Measurements from ENCODE around the gene GABPB1. TPM values are rescaled to one million over a fixed set of nuclear protein-coding genes. Genes with fewer than 3 reads are reported as not detected.
A peak's percentile ranks its signal among the peaks of the same experiment; 100 is the strongest.

The GABPB1 gene
- total and polyA plus RNA-seq, 2 of the 13 experiments (the other 11 are each of a cell fraction or from before 2014, with no cell fraction given), result 17.5 to 39.5 TPM

DNA sequence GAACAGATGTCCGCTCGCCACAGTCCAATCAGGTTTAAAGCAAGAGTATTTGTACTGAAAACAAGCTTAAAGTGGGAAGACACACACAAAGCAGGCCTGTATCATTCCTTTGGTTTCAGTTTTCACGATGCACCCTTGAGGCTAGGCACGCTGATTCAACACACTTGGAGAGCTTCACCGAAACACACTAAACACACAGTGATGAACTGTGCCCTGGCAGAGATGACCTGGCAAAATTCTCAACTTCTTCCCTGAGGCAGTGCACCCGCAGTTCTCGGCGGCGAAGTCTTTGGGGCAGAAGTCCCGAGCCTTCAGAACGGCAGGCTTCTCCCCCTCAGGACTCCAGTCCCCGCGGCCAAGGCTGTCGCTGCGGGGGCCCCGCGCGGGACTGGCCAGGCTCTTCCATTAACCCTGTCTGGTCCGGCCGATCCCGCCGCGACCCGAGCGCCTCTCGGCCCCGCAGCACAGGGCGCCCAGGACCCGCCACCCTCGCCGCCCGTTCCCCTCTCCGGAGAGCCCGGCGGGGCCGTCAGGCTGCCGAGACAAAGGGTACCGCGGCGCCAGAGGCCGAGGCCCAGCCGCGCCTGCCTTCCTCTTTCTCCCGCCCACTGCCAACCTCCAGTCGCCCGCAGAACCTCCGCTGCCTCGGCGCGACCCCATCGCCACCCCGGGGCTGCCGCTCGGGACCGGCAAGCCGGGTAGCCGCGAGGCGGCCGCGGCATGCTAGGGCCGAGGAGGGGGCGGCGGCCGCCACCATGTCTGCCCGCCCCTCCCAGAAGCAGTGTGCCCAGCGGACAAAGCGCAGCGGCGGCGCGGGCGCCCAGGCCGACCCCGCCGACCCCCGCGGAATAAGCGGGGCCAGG, 792 bp downstream of the GABPB1 start (continued):
- TF ChIP-seq FOXP1 (IDR thresholded peaks at IDR 0.05) (no peak), FOXP1 (CRISPR knock-in tag; IDR thresholded peaks at IDR 0.05) (no peak), ZNF839 (CRISPR knock-in tag; IDR thresholded peaks at IDR 0.05; ENCODE audit: borderline replicate concordance) (no peak), ZSCAN12 (CRISPR knock-in tag; IDR thresholded peaks at IDR 0.05) (0 out of 2 replicates have a peak, but pooled peaks have one; percentile 21), ZNF879 (CRISPR knock-in tag; IDR thresholded peaks at IDR 0.05) (no peak), RBM39 (IDR thresholded peaks at IDR 0.05; ENCODE audit: low read depth, low read length, poor library complexity, severe bottlenecking) (no peak), TOPORS (CRISPR knock-in tag; IDR thresholded peaks at IDR 0.05) (no peak), ARNT2 (CRISPR knock-in tag; IDR thresholded peaks at IDR 0.05; ENCODE audit: low read depth) (no peak; the same call in 1 of the 2 replicates), ZNF546 (CRISPR knock-in tag; conservative IDR thresholded peaks at IDR 0.05) (no peak), ZC3H4 (CRISPR knock-in tag; IDR thresholded peaks at IDR 0.05; ENCODE audit: borderline replicate concordance) (no peak; the same call in 1 of the 2 replicates), ZMYM2 (CRISPR knock-in tag; IDR thresholded peaks at IDR 0.05) (no peak), MTA1 (CRISPR knock-in tag; IDR thresholded peaks at IDR 0.05; ENCODE audit: borderline replicate concordance) (no peak; the same call in 1 of the 2 replicates), ZNF780A (CRISPR knock-in tag; IDR thresholded peaks at IDR 0.05) (0 out of 2 replicates have a peak, but pooled peaks have one; percentile 67), MED1 (CRISPR knock-in tag; IDR thresholded peaks at IDR 0.05) (no peak), ZNF460 (CRISPR knock-in tag; IDR thresholded peaks at IDR 0.05; ENCODE audit: borderline replicate concordance) (no peak), MXD4 (CRISPR knock-in tag; IDR thresholded peaks at IDR 0.05) (no peak), MEIS2 (CRISPR knock-in tag; IDR thresholded peaks at IDR 0.05) (no peak; the same call in 1 of the 2 replicates), KDM4B (CRISPR knock-in tag; IDR thresholded peaks at IDR 0.05) (peak; percentile 33; the same call in 1 of the 2 replicates), ZNF44 (CRISPR knock-in tag; IDR thresholded peaks at IDR 0.05) (no peak), JDP2 (CRISPR knock-in tag; IDR thresholded peaks at IDR 0.05; ENCODE audit: borderline replicate concordance) (no peak)
- TF ChIP-seq, protein P1, sequence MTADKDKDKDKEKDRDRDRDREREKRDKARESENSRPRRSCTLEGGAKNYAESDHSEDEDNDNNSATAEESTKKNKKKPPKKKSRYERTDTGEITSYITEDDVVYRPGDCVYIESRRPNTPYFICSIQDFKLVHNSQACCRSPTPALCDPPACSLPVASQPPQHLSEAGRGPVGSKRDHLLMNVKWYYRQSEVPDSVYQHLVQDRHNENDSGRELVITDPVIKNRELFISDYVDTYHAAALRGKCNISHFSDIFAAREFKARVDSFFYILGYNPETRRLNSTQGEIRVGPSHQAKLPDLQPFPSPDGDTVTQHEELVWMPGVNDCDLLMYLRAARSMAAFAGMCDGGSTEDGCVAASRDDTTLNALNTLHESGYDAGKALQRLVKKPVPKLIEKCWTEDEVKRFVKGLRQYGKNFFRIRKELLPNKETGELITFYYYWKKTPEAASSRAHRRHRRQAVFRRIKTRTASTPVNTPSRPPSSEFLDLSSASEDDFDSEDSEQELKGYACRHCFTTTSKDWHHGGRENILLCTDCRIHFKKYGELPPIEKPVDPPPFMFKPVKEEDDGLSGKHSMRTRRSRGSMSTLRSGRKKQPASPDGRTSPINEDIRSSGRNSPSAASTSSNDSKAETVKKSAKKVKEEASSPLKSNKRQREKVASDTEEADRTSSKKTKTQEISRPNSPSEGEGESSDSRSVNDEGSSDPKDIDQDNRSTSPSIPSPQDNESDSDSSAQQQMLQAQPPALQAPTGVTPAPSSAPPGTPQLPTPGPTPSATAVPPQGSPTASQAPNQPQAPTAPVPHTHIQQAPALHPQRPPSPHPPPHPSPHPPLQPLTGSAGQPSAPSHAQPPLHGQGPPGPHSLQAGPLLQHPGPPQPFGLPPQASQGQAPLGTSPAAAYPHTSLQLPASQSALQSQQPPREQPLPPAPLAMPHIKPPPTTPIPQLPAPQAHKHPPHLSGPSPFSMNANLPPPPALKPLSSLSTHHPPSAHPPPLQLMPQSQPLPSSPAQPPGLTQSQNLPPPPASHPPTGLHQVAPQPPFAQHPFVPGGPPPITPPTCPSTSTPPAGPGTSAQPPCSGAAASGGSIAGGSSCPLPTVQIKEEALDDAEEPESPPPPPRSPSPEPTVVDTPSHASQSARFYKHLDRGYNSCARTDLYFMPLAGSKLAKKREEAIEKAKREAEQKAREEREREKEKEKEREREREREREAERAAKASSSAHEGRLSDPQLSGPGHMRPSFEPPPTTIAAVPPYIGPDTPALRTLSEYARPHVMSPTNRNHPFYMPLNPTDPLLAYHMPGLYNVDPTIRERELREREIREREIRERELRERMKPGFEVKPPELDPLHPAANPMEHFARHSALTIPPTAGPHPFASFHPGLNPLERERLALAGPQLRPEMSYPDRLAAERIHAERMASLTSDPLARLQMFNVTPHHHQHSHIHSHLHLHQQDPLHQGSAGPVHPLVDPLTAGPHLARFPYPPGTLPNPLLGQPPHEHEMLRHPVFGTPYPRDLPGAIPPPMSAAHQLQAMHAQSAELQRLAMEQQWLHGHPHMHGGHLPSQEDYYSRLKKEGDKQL (CRISPR knock-in tag; IDR thresholded peaks at IDR 0.05; ENCODE audit: low read depth), result no peak
- TF ChIP-seq, protein P2, sequence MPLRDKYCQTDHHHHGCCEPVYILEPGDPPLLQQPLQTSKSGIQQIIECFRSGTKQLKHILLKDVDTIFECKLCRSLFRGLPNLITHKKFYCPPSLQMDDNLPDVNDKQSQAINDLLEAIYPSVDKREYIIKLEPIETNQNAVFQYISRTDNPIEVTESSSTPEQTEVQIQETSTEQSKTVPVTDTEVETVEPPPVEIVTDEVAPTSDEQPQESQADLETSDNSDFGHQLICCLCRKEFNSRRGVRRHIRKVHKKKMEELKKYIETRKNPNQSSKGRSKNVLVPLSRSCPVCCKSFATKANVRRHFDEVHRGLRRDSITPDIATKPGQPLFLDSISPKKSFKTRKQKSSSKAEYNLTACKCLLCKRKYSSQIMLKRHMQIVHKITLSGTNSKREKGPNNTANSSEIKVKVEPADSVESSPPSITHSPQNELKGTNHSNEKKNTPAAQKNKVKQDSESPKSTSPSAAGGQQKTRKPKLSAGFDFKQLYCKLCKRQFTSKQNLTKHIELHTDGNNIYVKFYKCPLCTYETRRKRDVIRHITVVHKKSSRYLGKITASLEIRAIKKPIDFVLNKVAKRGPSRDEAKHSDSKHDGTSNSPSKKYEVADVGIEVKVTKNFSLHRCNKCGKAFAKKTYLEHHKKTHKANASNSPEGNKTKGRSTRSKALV (CRISPR knock-in tag; IDR thresholded peaks at IDR 0.05), result no peak
- TF ChIP-seq, protein P3, sequence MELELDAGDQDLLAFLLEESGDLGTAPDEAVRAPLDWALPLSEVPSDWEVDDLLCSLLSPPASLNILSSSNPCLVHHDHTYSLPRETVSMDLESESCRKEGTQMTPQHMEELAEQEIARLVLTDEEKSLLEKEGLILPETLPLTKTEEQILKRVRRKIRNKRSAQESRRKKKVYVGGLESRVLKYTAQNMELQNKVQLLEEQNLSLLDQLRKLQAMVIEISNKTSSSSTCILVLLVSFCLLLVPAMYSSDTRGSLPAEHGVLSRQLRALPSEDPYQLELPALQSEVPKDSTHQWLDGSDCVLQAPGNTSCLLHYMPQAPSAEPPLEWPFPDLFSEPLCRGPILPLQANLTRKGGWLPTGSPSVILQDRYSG (CRISPR knock-in tag; IDR thresholded peaks at IDR 0.05), result no peak

Measured in HepG2 (cell line).